ENCODE data around the gene TOM1L2. TPM values are rescaled to one million over a fixed set of nuclear protein-coding genes. Genes with fewer than 3 reads are reported as not detected.

TOM1L2 gene
- total and polyA plus RNA-seq, 2 of the 4 experiments (the other 2 are of a cell fraction) = 34.4 to 51.7 TPM

DNA sequence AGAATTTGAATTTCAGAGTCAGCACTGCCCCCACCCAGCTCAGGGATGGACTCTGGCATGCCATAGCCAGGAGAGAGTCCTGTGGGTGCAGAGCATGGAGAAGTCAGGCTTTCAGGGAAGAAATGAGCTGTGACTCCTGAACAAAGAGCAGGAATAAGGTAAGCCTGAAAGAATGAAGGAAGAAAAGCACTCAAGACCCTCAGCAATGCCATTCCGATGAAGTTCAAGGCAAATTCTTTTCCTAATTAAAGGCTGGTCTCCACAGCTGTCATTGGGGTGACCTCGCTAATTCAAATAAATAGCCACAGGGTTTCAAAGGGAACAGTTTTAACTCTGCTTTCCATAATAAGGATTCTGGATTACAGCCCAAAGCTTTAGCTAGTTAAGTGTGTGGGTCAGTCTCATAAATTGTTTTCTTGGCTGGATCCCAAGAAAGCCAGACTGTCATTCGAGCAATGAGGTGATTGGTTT, 31.7 kb downstream of the TOM1L2 start:
- H2AK5ac ChIP-seq (ENCODE audit: low read depth, low read length) = peak overlapping the region; percentile 76
- H2AFZ ChIP-seq (replicated peaks; ENCODE audit: low read length, poor library complexity) = no peak overlapping the region
- H3K27ac ChIP-seq (ENCODE audit: insufficient read depth, low read length) = peak overlapping the region; percentile 30; the same call in 1 of the 2 replicates
- intact Hi-C loops (cut with micrococcal nuclease) = no loop called here
- H4K91ac ChIP-seq (ENCODE audit: insufficient read depth, low read depth, low read length) = peak overlapping the region; percentile 14; the same call in 1 of the 2 replicates
- TF ChIP-seq CTCF (conservative IDR thresholded peaks at IDR 0.05; ENCODE audit: low read depth, low read length) = no peak
- TF ChIP-seq CHD1 (IDR thresholded peaks at IDR 0.05; ENCODE audit: low read depth, low read length) = no peak
- no peak for TF ChIP-seq USF2 (IDR thresholded peaks at IDR 0.05; ENCODE audit: low read depth, low read length)
- TF ChIP-seq MAFK (IDR thresholded peaks at IDR 0.05; ENCODE audit: low read depth, low read length) = no peak
- TF ChIP-seq BHLHE40 (IDR thresholded peaks at IDR 0.05; ENCODE audit: low read depth, low read length) = no peak
- no peak for TF ChIP-seq RCOR1 (IDR thresholded peaks at IDR 0.05; ENCODE audit: insufficient replicate concordance, low read length)
- no peak for TF ChIP-seq CEBPB (IDR thresholded peaks at IDR 0.05; ENCODE audit: low read depth, low read length)
- TF ChIP-seq RAD21 (IDR thresholded peaks at IDR 0.05; ENCODE audit: low read length) = no peak
- no peak for TF ChIP-seq RFX5 (IDR thresholded peaks at IDR 0.05; ENCODE audit: low read depth, low read length)
- TF ChIP-seq, protein P1, sequence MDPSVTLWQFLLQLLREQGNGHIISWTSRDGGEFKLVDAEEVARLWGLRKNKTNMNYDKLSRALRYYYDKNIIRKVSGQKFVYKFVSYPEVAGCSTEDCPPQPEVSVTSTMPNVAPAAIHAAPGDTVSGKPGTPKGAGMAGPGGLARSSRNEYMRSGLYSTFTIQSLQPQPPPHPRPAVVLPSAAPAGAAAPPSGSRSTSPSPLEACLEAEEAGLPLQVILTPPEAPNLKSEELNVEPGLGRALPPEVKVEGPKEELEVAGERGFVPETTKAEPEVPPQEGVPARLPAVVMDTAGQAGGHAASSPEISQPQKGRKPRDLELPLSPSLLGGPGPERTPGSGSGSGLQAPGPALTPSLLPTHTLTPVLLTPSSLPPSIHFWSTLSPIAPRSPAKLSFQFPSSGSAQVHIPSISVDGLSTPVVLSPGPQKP (IDR thresholded peaks at IDR 0.05; ENCODE audit: borderline replicate concordance, low read depth, low read length) = no peak
- no peak for TF ChIP-seq NFE2L2 (IDR thresholded peaks at IDR 0.05; ENCODE audit: low read depth, low read length)
- no peak for TF ChIP-seq POLR2A (IDR thresholded peaks at IDR 0.05; ENCODE audit: low read depth, low read length)
- TF ChIP-seq MAZ (IDR thresholded peaks at IDR 0.05; ENCODE audit: borderline replicate concordance, low read depth, low read length) = no peak
- no peak for TF ChIP-seq SMC3 (IDR thresholded peaks at IDR 0.05; ENCODE audit: low read depth, low read length)
- no peak for TF ChIP-seq MXI1 (IDR thresholded peaks at IDR 0.05; ENCODE audit: borderline replicate concordance, low read depth, low read length)
- ATAC-seq (ENCODE audit: low read depth) (peak; percentile 9; the same call in 1 of the 2 replicates), DNase-seq (peak; percentile 47)
- H4K8ac ChIP-seq (ENCODE audit: low read depth in 2 of 2, low read length in 2 of 2) = 0 out of 4 replicates have a peak overlapping the region, but pooled peaks of 1 of the 2 experiments have one; percentile 20
- in situ Hi-C loops (cut with MboI; ENCODE audit: low sequenced_read_pairs) = no loop called here
- ChIA-PET CTCF (interaction anchor here (0.6 kb wide), 1 partner anchor 259 kb away, joined by 3 read pairs; no protein-coding TSS in a partner anchor), POLR2A (ENCODE audit: unreplicated experiment) (no interaction called here)
- H3K9me3 ChIP-seq (ENCODE audit: control insufficient read depth, insufficient read depth, low read length) = no peaks in the 10 kb centered on the region
- H3K23ac ChIP-seq (ENCODE audit: low read depth, low read length) = peak overlapping the region; percentile 74
- peak overlapping the region; percentile 58 for H3K4ac ChIP-seq (ENCODE audit: low read depth, low read length)
- H2BK15ac ChIP-seq (ENCODE audit: low read depth, low read length) = peak overlapping the region; percentile 49; the same call in 1 of the 3 replicates
- 0% methylated on average over 1 of the region's 3 CpGs; no CpG with 5 or more reads in 1 of the 2 experiments for WGBS, 2 experiments (ENCODE audit: extremely low coverage in 2 of 2, insufficient read length in 1 of 2)
- H3K36me3 ChIP-seq (ENCODE audit: control insufficient read depth, insufficient read depth, low read length) = no peaks in the 10 kb centered on the region
- peaks cover 53% of the 10 kb centered on the region for H3K9me1 ChIP-seq (ENCODE audit: insufficient read depth, low read length)
- peak overlapping the region; percentile 53 for H2AK9ac ChIP-seq (replicated peaks; ENCODE audit: low read depth, low read length, poor library complexity)
- no peak overlapping the region for H3K9ac ChIP-seq (ENCODE audit: low read depth, low read length)
- H3K18ac ChIP-seq (ENCODE audit: low read depth, low read length) = 0 out of 2 replicates have a peak overlapping the region, but pooled peaks have one; percentile 2
- 0 out of 2 replicates have a peak overlapping the region, but pooled peaks have one; percentile 6 for H3K56ac ChIP-seq (ENCODE audit: extremely low read depth, insufficient read depth, low read length)
- no peak overlapping the region for H4K5ac ChIP-seq (ENCODE audit: low read depth, low read length)
- H3K4me3 ChIP-seq (ENCODE audit: insufficient read depth, low read depth, low read length) = no peak overlapping the region
- peaks cover 54% of the 10 kb centered on the region for H3K4me1 ChIP-seq (ENCODE audit: control insufficient read depth, insufficient read depth, low read length)
- no peak overlapping the region for H2BK5ac ChIP-seq (ENCODE audit: low read depth, low read length, poor library complexity, severe bottlenecking)
- H4K20me1 ChIP-seq (ENCODE audit: insufficient read depth, low read length) = peaks cover 17% of the 10 kb centered on the region; the same call in 1 of the 2 replicates
- H3K79me1 ChIP-seq (ENCODE audit: low read depth in 1 of 2, low read length in 2 of 2) = peaks cover 38 to 90% of the 10 kb centered on the region in 2 experiments
- peak overlapping the region; percentile 37 for H3K4me2 ChIP-seq (ENCODE audit: low read depth, low read length)
- H2BK120ac ChIP-seq (ENCODE audit: low read depth, low read length) = peak overlapping the region; percentile 44
- dilution Hi-C loops (cut with HindIII; ENCODE audit: low sequenced_read_pairs, unreplicated experiment) = no loop called here
- BruUV-seq (replicated peaks) = no TSS peak
- peak overlapping the region; percentile 69 for H2BK20ac ChIP-seq (ENCODE audit: low read depth, low read length)
- H3K27me3 ChIP-seq (ENCODE audit: control insufficient read depth, insufficient read depth, low read length) = no peaks in the 10 kb centered on the region
- H3K14ac ChIP-seq (replicated peaks; ENCODE audit: low read depth, low read length) = peak overlapping the region; percentile 84

All from IMR-90 (cell line).